OCI-M1 (cell line): ENCODE measurements around the gene VEGFA.

Experiments
- DNase-seq: peaks from one replicate; lab custom pipeline; 2025; lab: John Stamatoyannopoulos, UW

Gene VEGFA

DNA sequence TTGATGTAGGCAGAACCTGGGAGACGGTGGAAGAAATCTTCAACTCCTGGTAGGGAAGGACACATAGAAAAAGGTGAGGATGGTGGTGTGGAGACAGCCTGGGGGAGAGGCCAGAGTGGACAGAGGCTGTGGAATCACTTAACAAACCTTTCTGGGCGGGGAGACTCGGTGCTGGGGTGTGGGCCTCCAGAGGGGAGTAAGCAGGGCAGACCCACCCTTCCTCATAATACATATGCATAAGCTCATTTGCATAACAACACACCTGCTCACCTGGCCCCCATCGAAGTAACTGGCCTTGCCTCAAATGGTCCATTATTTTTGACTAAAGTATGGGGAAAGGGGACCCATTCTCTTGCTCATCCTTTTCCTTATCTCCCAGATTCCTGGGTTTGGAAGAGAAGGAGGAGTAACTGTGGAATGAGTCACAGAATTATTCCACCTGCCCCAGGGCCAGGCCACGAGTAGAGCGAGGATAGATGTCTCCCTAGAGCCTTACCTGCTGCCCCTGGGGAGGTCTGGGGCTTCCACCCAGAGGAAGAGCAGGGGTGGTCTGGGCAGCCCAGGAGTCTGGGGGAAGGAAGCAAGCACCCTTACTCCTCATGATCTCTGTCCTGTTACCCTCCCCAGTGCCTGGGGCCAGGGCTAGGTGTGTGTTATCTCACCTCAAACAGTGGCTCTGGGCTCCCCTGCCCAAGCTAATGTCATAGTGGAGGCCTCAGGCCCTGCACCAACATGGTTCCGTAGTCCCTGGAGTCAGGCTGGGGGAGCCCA is 10.7 kb upstream of the VEGFA start:
- DNase-seq = no peak

DNA sequence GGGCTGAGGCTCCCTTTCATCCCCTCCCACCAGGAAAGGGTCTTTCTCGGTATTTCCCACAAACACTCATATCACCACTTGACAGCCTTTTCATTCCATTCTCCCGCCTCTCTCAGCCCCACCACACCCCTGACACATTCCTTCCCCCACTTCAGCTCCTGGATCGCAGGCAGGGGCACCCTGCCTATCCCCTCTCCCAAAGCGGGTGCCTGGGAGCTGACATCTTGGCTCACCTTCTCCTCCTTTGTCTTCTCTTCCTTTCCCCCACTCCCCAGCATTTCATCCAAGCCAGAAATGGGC is 10.2 kb upstream of the VEGFA start:
- DNase-seq = no peak

- no peak for DNase-seq
Observed at GRCh38 chr6:43760210-43761168, 9.5 kb upstream of the VEGFA start.

GRCh38 chr6:43761666-43762409 is 8.2 kb upstream of the VEGFA start:
- no peak for DNase-seq

DNA sequence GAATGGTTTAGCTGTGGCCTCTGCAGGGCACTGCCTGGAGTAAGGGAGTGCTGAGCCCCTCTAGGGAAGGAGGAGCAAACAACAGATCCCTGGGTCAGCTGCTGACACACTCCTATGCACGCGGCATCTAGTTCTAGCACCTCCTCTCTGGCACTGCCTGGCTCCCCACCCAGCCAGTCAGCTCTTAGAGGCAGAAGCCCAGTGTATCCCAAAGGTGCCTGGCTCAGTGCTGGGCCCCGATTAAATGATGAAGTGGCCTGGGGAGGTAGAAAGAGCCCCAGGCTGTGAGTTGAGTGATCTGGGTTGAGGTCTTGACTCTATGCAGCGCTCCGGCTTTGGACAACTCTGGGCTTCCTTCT is 7.6 kb upstream of the VEGFA start:
- DNase-seq = no peak

DNA sequence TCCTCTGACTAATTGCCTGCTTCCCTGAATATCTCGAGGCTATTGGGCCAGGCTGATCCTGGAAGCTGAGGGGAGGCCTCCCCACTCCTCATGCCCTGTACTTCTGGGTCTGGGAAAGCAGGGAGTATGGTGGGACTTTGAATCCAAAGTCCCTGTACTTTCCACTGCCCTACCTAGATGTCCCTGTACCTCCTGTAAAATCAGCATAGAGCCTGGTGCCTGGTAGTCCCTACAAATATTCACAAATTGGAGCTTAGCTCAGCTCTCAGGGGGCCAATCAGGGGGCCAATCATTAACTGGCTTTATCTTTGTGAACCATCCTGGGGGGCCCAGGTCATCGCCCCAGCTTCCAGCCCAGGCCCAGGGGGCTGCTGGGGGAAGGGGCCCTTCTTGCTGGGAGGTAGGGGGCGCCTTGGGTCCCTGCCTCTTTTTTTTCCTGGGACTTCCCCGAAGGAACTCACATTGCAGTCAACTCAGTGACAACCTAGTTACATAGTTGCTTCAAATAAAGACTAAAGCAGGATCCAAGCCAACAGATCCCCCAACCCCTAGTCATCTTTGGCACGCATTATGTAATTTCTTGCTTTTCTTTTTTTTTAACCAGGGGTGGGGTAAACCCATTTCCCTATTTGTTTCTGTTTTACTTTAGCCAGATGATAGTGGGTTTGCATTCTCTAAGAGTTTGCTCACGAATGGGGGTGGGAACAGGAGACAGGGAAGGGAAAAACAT is 6.9 kb upstream of the VEGFA start:
- peak; percentile 72 for DNase-seq

GRCh38 chr6:43763812-43764522 is 6.0 kb upstream of the VEGFA start:
- DNase-seq = no peak

DNA sequence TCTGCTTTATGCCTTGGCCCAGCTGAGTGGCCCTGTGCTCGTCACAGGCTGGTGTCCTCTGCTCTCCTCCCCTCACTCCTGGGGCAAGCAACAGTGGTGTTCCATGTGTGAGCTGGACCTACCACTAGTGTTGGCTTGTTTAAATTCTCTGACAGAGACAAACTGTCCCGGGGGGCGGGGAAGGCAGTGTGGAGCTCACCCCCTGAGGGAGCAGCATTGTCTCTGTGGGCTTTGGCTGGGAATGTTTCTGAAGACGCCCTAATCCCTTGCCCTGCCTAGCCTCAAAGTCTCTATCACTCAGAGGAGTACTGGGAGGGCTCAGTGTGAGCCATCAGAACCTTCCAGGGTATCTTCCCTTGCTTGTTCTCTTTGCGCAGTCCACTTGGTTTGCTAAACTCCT is 5.2 kb upstream of the VEGFA start:
- DNase-seq = no peak

DNA sequence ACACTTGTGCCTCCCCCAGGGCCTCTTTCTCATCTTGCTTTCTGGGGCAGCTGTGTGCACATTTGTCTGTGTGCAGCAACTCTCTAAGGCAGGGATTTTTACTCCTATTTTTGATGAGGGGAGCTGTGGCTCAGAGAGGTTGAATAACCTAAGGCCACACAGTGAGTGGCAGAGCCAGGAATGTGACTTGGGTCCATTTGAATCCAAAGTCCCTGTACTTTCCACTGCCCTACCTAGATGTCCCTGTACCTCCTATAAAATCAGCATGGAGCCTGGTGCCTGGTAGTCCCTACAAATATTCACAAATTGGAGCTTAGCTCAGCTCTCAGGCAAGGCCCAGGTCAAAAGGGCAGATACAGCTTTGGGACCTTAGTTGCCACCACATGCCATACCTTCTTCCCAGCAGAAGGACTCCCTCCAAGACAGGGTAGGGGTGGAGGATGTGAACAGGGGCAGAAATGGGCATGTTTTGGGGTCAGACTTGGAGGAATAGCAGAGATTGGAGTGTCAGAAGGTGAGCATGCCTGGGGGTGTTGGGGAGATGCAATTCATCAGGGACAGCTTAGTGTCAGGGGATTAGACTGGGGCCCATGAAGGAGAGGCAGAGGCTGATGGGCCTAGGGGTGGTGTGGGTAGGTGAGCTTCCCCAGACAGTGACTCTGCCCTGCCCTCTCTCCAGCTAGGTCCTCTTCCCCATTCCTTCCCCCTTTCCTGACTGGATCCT is 4.1 kb upstream of the VEGFA start:
- no peak for DNase-seq

- DNase-seq = peak; percentile 25
Observed at GRCh38 chr6:43766500-43766853, 3.5 kb upstream of the VEGFA start.

GRCh38 chr6:43766964-43767461 is 3.0 kb upstream of the VEGFA start:
- DNase-seq = no peak

DNA sequence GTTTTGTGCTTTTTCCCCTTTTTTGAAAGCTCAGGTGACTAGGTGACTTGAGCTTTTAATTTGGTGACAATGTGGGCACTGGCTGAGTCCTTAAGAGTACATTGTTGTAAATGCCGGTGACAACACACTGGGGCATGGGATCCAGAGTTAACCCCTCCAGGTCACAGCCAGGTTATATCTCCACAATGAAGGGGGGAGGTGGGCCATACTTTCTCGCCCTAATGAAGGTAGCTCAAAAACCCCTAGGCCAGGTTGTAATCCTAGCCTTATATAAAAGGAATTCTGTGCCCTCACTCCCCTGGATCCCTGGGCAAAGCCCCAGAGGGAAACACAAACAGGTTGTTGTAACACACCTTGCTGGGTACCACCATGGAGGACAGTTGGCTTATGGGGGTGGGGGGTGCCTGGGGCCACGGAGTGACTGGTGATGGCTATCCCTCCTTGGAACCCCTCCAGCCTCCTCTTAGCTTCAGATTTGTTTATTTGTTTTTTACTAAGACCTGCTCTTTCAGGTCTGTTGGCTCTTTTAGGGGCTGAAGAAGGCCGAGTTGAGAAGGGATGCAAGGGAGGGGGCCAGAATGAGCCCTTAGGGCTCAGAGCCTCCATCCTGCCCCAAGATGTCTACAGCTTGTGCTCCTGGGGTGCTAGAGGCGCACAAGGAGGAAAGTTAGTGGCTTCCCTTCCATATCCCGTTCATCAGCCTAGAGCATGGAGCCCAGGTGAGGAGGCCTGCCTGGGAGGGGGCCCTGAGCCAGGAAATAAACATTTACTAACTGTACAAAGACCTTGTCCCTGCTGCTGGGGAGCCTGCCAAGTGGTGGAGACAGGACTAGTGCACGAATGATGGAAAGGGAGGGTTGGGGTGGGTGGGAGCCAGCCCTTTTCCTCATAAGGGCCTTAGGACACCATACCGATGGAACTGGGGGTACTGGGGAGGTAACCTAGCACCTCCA is 2.2 kb upstream of the VEGFA start:
- DNase-seq = no peak

GRCh38 chr6:43768506-43768860 is 1.5 kb upstream of the VEGFA start:
- no peak for DNase-seq

DNA sequence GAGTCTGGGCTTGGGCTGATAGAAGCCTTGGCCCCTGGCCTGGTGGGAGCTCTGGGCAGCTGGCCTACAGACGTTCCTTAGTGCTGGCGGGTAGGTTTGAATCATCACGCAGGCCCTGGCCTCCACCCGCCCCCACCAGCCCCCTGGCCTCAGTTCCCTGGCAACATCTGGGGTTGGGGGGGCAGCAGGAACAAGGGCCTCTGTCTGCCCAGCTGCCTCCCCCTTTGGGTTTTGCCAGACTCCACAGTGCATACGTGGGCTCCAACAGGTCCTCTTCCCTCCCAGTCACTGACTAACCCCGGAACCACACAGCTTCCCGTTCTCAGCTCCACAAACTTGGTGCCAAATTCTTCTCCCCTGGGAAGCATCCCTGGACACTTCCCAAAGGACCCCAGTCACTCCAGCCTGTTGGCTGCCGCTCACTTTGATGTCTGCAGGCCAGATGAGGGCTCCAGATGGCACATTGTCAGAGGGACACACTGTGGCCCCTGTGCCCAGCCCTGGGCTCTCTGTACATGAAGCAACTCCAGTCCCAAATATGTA is 957 bp upstream of the VEGFA start:
- no peak for DNase-seq

- DNase-seq = peak; percentile 88
Observed at GRCh38 chr6:43770372-43771209, 580 bp downstream of the VEGFA start.

GRCh38 chr6:43771210-43771857 is 1.3 kb downstream of the VEGFA start:
- peak; percentile 72 for DNase-seq

DNA sequence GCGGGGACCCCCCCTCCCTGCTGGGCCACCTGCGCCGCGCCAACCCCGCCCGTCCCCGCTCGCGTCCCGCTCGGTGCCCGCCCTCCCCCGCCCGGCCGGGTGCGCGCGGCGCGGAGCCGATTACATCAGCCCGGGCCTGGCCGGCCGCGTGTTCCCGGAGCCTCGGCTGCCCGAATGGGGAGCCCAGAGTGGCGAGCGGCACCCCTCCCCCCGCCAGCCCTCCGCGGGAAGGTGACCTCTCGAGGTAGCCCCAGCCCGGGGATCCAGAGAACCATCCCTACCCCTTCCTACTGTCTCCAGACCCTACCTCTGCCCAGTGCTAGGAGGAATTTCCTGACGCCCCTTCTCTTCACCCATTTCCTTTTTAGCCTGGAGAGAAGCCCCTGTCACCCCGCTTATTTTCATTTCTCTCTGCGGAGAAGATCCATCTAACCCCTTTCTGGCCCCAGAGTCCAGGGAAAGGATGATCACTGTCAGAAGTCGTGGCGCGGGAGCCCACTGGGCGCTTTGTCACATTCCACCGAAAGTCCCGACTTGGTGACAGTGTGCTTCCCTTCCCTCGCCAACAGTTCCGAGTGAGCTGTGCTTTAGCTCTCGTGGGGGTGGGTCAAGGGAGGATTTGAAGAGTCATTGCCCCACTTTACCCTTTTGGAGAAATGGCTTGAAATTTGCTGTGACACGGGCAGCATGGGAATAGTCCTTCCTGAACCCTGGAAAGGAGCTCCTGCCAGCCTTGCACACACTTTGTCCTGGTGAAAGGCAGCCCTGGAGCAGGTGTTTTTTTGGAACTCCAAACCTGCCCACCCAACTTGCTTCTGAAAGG is 2.1 kb downstream of the VEGFA start:
- peak; percentile 72 for DNase-seq
